SW 1271 (cell line): ENCODE data around the gene MALL.
"Not testable (repeated sequence)": the region's sequence is repeated elsewhere in the genome, so short reads cannot be mapped to it uniquely, and the experiment has no call there.

Experiments
- DNase-seq, 2 experiments: peaks; one replicate each; lab custom pipeline; 2025; lab: John Stamatoyannopoulos, UW

MALL gene

GRCh38 chr2:110049769-110050168 lies 65.9 kb downstream of the MALL start:
- not testable (repeated sequence) for DNase-seq

- DNase-seq = not testable (repeated sequence)
Observed at GRCh38 chr2:110048255-110049197, 67.1 kb downstream of the MALL start.

- not testable (repeated sequence) for DNase-seq
Observed at GRCh38 chr2:110047225-110047624, 68.4 kb downstream of the MALL start.

- DNase-seq = not testable (repeated sequence)
Observed at GRCh38 chr2:110041941-110042660, 73.5 kb downstream of the MALL start.

GRCh38 chr2:110037336-110037735 lies 78.3 kb downstream of the MALL start:
- DNase-seq = not testable (repeated sequence)

GRCh38 chr2:110035384-110035783 lies 80.2 kb downstream of the MALL start:
- DNase-seq = not testable (repeated sequence)

- not testable (repeated sequence) for DNase-seq
Observed at GRCh38 chr2:110034935-110035334, 80.7 kb downstream of the MALL start.
